NCI-H2196 (cell line): ENCODE data around the gene FAU.
A peak's percentile ranks its signal among the peaks of the same experiment; 100 is the strongest.

ENCODE experiments used
- DNase-seq: peaks from one replicate; lab custom pipeline; 2025; ENCODE audit not compliant: unreplicated experiment; lab: John Stamatoyannopoulos, UW

FAU gene

DNA sequence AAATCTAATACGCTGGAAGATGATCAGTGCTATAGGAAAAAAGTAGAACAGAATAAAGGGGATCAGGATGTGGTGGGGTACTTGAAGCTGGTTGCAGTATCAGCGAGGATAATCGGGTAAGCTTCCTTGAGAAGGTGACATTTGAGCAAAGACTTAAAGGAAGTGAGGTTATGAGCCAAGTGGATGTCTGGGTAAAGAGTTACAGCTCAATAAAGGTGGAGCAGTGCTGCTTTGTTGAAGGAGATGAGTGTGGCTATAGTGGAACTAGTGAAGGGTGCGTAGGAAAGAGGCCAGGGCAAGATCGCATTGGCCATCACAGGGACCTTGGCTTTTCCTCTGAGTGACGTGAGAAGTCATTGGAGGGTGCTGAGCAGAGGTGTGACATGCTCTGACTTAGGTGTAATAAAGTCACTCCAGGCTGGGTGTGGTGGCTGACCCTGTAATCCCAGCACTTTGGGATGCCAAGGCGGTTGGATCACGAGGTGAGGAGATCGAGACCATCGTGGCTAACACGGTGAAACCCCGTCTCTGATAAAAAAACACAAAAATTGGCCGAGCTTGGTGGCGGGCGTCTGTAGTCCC is 14.7 kb upstream of the FAU start:
- no peak for DNase-seq

DNA sequence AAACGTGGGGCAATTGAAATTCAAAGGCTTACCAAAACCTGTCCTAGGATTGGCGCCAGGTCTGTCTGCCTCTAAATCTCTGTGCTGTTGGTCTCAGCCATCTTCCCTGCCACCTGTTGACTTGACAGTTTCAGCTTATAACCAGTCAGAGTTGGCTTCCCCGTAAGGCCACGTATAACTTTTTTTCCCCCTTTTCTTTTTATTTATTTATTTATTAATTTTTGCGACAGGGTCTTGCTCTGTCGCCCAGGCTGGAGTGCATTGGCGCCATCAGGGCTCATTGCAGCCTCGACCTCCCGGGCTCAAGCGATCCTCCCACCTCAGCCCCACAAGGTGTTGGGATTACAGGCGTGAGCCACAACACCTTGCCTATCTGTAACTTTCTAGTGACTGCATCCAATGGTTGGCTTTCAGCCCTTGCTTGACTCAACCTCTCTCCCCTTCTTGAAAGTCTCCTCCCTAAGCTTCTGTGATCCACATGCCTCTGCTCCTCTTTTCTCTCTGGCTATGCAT is 13.8 kb upstream of the FAU start:
- no peak for DNase-seq

DNA sequence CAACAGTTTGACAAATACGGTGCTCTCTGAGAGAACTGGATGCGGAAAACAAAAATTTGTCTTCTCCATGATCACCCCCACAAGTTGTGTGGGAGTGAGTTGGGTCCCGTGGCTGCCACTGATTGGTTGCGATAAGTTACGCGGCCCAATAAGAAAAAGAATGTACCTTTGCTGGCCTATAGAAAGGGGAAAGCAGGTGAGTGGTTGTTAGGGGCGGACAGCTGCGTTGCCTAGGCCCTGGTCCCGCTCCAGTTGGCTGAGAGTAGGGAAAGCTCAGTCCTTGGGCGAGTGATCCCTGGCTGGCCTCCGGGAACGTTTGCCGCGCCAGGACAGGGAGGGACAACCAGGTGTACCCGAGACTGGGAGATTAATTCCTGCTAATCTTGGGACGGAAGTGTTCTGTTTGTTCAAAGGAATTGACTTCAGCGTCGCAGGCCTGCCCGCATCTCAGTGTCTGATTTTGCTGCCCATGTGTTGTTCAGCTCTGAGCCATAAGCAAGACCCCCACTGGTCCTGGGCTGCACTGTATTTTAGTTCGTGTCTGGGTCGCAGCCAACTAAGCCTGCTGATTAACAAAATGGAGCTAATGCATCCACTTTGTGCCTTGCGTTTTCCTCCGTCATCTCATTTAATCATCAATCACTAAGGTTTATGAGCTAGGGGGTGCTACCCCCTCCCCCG is 13.2 kb upstream of the FAU start:
- DNase-seq = peak; percentile 97

DNA sequence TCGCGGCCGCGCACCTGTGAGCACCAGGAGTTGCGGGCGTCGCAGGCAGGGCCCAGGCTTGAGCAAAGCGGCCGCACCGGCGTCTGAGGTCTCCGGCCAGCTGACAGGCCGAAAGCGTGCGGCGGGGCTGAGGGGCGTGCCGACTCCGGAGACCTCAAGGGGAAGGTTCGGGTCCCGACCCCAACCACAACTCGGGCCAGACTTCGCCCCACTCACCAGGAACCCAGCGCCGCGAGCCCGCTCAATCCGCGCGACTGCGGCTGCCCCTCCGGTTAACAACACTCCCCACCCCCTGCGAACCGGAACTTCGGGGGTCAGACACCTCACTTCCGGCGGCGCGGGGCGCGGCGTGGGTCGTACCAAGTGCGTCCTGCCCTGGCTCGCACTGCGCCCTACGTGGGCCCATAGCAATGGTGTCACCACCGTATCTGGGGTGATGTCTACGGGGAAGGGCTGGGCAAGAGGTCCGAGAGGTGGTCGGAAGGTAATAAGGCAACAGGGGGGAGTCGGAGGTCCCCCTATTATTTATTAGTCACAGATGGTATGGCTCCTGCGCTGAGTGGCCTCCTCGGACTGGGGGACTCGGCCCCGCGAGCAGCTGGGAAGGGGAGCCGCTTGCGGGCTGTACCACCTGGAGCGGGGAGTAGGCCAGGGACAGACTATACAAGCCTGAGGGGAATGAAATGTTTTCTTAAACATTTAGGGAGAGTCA is 12.5 kb upstream of the FAU start, which contains the start of gene SYVN1:
TSS of gene SYVN1 (minus strand) at position 280 of the 712 bp plus-strand sequence. CDS start 918 bp downstream, outside the sequence.
- peak; percentile 92 for DNase-seq

DNA sequence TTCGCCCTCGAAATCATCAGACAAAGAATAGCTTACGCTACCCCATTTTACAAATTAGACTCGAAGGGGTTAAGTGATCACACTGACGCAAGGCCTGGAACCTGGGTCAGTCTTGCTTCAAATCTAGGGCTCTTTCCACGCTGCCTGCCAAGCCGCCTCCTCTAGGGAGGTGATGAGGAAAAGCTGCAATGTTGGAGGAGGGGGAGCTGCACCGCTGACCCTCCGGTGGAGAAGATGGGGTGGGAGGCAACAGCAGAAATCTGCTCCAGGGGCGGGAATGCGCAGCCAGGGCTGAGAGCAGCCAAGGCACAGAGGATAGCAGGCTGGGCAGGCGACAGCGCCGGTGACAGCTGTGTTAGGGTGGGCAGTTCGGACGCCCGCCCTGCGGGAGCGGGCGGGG is 11.8 kb upstream of the FAU start:
- no peak for DNase-seq

DNA sequence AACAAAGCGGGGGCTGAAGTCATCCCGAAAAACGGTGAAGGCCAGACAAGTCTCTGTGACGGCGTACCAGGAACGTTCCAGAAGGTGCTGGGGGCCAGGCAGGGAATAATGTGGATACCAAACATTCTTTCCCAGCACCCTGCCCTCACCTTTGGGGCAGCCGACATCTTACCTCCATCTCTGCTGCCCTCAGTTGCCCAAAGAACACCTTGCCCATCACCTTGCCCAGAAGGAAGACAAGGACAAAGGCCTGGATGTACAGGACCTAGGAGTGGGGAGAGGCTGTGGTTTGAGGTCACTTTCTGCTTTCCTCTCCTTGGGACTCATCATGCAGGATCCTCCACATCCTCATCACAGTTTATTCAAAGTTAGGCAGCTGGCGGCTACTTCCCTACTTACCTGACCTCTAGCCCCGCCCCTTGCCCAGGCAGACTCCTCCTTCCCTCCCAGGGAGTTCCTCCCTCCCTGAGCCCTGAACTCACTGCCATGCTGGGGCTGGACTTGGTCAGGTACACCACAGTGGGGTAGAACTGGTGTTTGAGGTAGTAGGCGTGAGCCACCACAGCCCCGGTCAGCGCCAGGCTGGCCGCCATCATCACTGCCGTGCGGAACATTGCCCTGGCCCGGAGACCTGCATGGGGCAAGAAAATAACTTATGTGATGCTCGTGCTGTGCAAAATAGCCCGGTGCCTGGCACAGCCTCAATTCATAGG is 11.2 kb upstream of the FAU start:
- peak; percentile 74 for DNase-seq

GRCh38 chr11:65132238-65132987 is 10.5 kb upstream of the FAU start:
- no peak for DNase-seq

DNA sequence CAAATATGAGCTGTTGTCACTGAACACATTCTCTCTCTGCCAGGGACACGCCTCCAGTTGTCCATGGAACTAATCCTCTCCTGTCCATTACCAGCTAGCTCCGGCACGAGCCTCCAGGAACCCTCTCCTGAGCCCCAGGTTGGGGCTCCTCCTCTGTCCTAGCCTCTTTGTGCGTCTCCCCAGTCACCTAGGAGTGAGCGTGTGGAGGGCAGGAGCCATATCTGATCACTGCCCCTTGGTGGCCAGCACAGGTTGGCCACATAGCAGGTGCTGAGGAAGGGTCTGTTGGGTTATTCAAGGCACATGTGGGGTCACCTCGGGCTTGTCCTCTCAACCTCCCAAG is 9.9 kb upstream of the FAU start:
- DNase-seq = no peak

DNA sequence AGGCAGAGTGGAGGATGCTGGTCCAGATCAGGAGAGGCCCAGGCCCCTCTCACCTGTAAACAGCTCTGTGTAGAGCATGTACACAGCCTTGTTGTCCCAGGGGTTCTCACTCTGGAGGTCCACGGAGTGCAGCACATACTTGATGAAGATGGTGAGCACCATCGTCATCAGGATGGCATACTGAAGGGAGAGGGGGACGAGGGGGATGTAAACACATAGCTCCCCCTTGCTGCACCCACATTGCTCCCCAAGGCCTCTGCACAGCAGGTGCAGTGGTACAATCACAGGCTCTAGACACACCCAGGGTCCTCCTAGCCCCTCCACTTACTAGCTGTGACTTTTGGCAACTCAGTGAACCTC is 9.5 kb upstream of the FAU start:
- DNase-seq = no peak

DNA sequence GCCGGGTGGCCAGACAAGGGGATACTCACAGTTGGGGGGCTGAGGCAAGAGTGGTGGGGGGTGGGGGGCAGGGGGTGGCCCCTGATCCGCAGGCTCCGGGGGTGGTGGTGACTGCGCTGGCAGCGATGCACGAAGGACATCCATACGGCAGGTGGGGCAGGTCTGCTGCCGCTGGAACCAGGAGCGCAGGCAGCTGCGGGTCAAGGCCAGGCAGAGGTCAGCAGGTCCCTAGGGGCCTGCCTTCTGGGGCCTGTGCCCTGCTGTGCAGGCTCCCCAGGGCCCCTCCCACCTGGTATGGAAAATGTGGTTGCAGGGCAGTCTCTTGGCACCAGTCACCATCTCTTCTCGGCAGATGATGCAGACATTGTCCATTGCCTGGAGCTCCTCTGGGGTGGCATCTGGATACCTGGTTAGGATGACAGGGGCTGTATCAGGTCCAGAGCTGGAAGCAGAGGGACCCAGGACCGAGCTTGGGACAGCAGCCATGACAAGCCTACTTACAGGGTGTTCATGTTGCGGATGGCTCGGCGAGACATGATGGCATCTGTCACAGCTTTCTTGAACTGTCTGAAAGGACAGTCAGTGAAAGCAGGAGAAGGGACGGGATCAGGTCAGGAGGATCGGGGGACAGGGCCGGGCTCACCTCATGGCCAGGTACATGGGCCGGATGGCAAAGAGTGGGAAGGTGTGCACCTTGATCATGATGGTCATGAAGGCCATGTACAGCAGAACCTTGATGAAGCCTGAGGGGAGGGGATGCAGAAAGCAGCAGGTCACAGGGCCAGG is 8.9 kb upstream of the FAU start:
- DNase-seq = no peak

- DNase-seq = no peak
Observed at GRCh38 chr11:65129649-65130441, 7.9 kb upstream of the FAU start.

- no peak for DNase-seq
Observed at GRCh38 chr11:65128182-65129145, 6.5 kb upstream of the FAU start.

GRCh38 chr11:65127473-65128181 is 5.7 kb upstream of the FAU start:
- no peak for DNase-seq

GRCh38 chr11:65126624-65127274 is 4.8 kb upstream of the FAU start:
- DNase-seq = no peak

- DNase-seq = no peak
Observed at GRCh38 chr11:65125197-65126056, 3.5 kb upstream of the FAU start.
